ENCODE measurements around the gene ELFN2. TPM values are rescaled to one million over a fixed set of nuclear protein-coding genes. Genes with fewer than 3 reads are reported as not detected.

Gene ELFN2
- total RNA-seq, 2 experiments from 2014 or later: 0.26 to 0.47 TPM

DNA sequence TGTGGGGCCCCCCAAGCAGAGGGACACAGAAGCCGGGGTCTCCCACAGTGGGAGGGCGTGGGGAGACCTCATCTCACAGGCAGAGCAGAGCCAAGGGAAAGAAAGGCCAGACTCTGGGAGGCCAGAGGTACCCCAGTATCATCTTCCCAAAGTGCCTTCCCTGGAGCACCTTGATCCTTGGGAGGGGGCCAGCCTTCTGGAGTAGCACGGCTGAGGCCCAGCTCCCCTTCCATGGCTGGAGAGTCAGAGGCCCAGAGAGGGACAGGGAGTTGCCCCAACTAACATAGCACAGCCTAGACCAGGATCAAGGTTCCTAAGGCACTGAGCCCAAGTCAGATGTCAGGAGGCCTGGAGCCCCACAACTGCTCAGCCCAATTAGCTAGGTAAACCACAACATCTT lies 50.6 kb downstream of the ELFN2 start:
- Mint-ChIP-seq H3K36me3 (no peaks in the 10 kb centered on the region), H3K27me3 (peaks cover 9% of the 10 kb centered on the region), H3K27ac (no peak overlapping the region), H3K4me3 (no peak overlapping the region), H3K9me3 (no peaks in the 10 kb centered on the region), H3K4me1 (no peaks in the 10 kb centered on the region)
- DNase-seq (no peak), ATAC-seq (ENCODE audit: low read depth) (no peak)
- POLR2A ChIA-PET: no interaction called here

GRCh38 chr22:37375801-37376200 lies 51.5 kb downstream of the ELFN2 start:
- Mint-ChIP-seq H3K9me3 (no peaks in the 10 kb centered on the region), H3K4me3 (no peak overlapping the region), H3K27me3 (peaks cover 9% of the 10 kb centered on the region), H3K36me3 (no peaks in the 10 kb centered on the region), H3K4me1 (no peaks in the 10 kb centered on the region), H3K27ac (no peak overlapping the region)
- POLR2A ChIA-PET: no interaction called here
- DNase-seq (no peak), ATAC-seq (ENCODE audit: low read depth) (no peak)

- POLR2A ChIA-PET: no interaction called here
- Mint-ChIP-seq H3K27me3 (peaks cover 7% of the 10 kb centered on the region), H3K27ac (no peak overlapping the region), H3K9me3 (no peaks in the 10 kb centered on the region), H3K4me3 (no peak overlapping the region), H3K4me1 (no peaks in the 10 kb centered on the region), H3K36me3 (no peaks in the 10 kb centered on the region)
- DNase-seq: no peak
- no peak for ATAC-seq (ENCODE audit: low read depth)
These were observed 52.7 kb downstream of the ELFN2 start for GRCh38 chr22:37374571-37374970.

DNA sequence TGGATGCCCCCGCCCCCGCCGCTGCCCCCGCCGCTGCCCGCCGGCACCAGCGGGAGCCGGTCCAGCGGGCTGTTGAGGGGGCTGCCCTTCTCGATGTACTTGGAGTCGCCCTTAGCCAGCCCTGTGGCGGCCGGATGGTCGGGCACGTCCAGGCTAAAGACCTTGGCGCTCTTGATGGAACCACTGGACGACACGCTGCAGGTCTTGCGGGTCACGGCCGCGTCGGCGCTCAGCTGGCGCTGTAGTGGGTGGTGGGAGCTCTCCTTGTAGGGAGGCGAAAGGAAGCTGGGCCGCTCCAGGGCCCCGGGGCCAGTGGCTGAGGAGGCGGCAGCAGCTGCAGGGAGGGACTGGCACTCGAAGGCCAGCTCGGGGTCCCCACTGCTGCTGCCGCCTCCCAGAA lies 53.8 kb downstream of the ELFN2 start:
- Mint-ChIP-seq H3K27ac (no peak overlapping the region), H3K4me3 (no peak overlapping the region), H3K9me3 (no peaks in the 10 kb centered on the region), H3K4me1 (no peaks in the 10 kb centered on the region), H3K27me3 (peaks cover 3% of the 10 kb centered on the region), H3K36me3 (no peaks in the 10 kb centered on the region)
- no peak for DNase-seq
- no peak for ATAC-seq (ENCODE audit: low read depth)
- POLR2A ChIA-PET: no interaction called here

DNA sequence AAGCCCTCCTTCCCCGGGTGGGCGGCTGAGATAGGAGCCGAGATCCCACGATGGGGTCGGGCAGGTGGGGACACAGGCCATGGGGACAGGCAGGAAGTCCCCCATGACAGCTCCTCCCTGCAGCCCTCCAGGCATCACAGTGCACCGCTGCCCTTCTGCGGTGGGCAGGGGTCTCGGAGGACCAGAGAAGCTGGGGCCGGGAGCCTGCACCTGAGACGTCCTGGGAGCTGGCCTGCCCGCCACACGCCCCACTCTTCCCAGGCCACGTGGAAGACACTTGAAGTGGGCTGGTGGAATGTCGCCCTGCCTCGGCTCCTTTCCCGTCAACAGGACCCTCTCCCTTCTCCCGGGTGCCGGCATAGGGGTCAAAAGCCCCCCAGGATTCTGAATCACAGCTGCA lies 55.4 kb downstream of the ELFN2 start:
- Mint-ChIP-seq H3K36me3 (no peaks in the 10 kb centered on the region), H3K27ac (no peak overlapping the region), H3K9me3 (no peaks in the 10 kb centered on the region), H3K4me1 (no peaks in the 10 kb centered on the region), H3K27me3 (peaks cover 3% of the 10 kb centered on the region), H3K4me3 (no peak overlapping the region)
- POLR2A ChIA-PET: no interaction called here
- DNase-seq (no peak), ATAC-seq (ENCODE audit: low read depth) (no peak)

DNA sequence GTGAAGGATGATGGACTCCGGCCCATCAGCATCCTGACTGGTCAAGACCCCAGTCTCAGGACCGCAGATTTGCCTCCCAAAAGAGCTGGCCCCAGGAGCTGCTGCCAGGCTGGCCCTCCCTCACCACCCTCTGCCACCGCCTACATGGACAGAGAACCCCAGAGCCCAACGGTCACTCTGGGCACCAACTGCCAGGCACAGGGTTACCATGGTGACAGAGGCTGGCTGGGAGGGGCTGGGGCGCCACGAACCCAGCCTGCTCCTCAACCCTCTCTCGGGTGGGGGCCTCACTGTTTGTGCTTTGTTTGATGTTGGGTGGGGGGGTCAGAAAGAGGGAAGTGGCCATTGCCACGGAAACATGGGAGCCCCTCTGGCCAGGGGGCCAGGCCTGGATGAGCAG lies 55.8 kb downstream of the ELFN2 start:
- H3K27me3 Mint-ChIP-seq: peaks cover 3% of the 10 kb centered on the region
- DNase-seq (no peak), ATAC-seq (ENCODE audit: low read depth) (no peak)
- no peak overlapping the region for H3K27ac Mint-ChIP-seq
- no peaks in the 10 kb centered on the region for H3K4me1 Mint-ChIP-seq
- H3K36me3 Mint-ChIP-seq: no peaks in the 10 kb centered on the region
- POLR2A ChIA-PET: no interaction called here
- no peaks in the 10 kb centered on the region for H3K9me3 Mint-ChIP-seq
- H3K4me3 Mint-ChIP-seq: no peak overlapping the region

- ATAC-seq (ENCODE audit: low read depth) (no peak), DNase-seq (no peak)
- POLR2A ChIA-PET: no interaction called here
- Mint-ChIP-seq H3K27ac (no peak overlapping the region), H3K36me3 (no peaks in the 10 kb centered on the region), H3K4me3 (no peak overlapping the region), H3K27me3 (no peaks in the 10 kb centered on the region), H3K4me1 (no peaks in the 10 kb centered on the region), H3K9me3 (no peaks in the 10 kb centered on the region)
These were observed 56.8 kb downstream of the ELFN2 start for GRCh38 chr22:37370306-37370979.

DNA sequence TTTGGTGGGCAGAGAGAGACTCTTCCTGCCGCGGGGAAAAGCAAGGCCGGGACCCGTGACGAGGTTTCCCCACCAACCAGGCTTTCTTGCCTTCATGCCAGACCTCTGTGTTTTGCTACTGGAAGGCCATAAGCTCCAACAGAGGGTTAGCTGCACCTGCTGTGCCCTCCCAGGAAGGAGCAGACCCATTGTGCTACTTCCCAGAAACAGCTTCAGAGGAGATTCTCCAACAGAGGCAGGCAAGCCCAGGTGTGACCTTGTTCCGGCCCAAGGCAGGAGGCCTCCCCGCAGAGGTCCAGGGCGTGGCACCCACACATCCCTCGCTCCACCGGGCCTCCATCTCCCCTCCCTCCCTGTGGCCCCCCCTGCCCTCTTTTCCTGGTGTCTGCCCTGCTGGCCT lies 57.8 kb downstream of the ELFN2 start:
- DNase-seq (no peak), ATAC-seq (ENCODE audit: low read depth) (no peak)
- Mint-ChIP-seq H3K36me3 (no peaks in the 10 kb centered on the region), H3K4me3 (no peak overlapping the region), H3K9me3 (no peaks in the 10 kb centered on the region), H3K4me1 (no peaks in the 10 kb centered on the region), H3K27me3 (no peaks in the 10 kb centered on the region), H3K27ac (no peak overlapping the region)
- POLR2A ChIA-PET: no interaction called here

DNA sequence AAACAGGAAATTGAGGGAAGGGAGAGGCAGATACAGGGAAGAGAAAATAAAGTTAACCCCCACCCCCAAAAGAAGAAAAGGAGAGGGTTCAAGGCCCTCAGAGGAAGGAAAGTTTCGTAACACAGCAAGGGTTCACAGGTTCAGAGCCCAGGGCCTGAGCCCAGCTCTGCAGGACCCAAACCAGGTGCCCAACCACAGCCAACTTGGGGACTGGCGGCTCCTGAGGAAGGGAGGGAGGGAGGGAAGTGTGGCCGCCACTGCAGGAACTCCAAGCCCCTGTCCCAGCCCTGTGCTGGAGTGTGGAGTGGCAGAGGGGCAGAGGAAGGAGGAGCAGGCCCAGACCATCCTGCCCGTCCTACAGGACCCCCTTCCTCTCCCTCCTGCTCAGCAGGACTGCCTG lies 59.2 kb downstream of the ELFN2 start:
- Mint-ChIP-seq H3K4me1 (no peaks in the 10 kb centered on the region), H3K27me3 (peaks cover 2% of the 10 kb centered on the region), H3K27ac (no peak overlapping the region), H3K9me3 (no peaks in the 10 kb centered on the region), H3K4me3 (no peak overlapping the region), H3K36me3 (no peaks in the 10 kb centered on the region)
- POLR2A ChIA-PET: no interaction called here
- ATAC-seq (ENCODE audit: low read depth) (no peak), DNase-seq (no peak)

GRCh38 chr22:37366601-37367000 lies 60.7 kb downstream of the ELFN2 start:
- no peak for DNase-seq
- no peaks in the 10 kb centered on the region for H3K36me3 Mint-ChIP-seq
- ATAC-seq (ENCODE audit: low read depth): no peak
- no peak overlapping the region for H3K27ac Mint-ChIP-seq
- POLR2A ChIA-PET: no interaction called here
- peaks cover 2% of the 10 kb centered on the region for H3K27me3 Mint-ChIP-seq
- H3K9me3 Mint-ChIP-seq: no peaks in the 10 kb centered on the region
- peaks cover under 1% of the 10 kb centered on the region for H3K4me1 Mint-ChIP-seq
- H3K4me3 Mint-ChIP-seq: no peak overlapping the region

- no peak for ATAC-seq (ENCODE audit: low read depth)
- peaks cover 4% of the 10 kb centered on the region for H3K4me1 Mint-ChIP-seq
- H3K9me3 Mint-ChIP-seq: no peaks in the 10 kb centered on the region
- no peaks in the 10 kb centered on the region for H3K36me3 Mint-ChIP-seq
- POLR2A ChIA-PET: no interaction called here
- no peak for DNase-seq
- peaks cover 2% of the 10 kb centered on the region for H3K27me3 Mint-ChIP-seq
- no peak overlapping the region for H3K27ac Mint-ChIP-seq
- no peak overlapping the region for H3K4me3 Mint-ChIP-seq
These were observed 61.3 kb downstream of the ELFN2 start for GRCh38 chr22:37365950-37366349.

- H3K9me3 Mint-ChIP-seq: no peaks in the 10 kb centered on the region
- POLR2A ChIA-PET: no interaction called here
- no peak for ATAC-seq (ENCODE audit: low read depth)
- H3K27ac Mint-ChIP-seq: no peak overlapping the region
- H3K4me1 Mint-ChIP-seq: peaks cover 4% of the 10 kb centered on the region
- H3K4me3 Mint-ChIP-seq: no peak overlapping the region
- peaks cover 2% of the 10 kb centered on the region for H3K27me3 Mint-ChIP-seq
- DNase-seq: no peak
- no peaks in the 10 kb centered on the region for H3K36me3 Mint-ChIP-seq
These were observed 63.9 kb downstream of the ELFN2 start for GRCh38 chr22:37363261-37363992.

DNA sequence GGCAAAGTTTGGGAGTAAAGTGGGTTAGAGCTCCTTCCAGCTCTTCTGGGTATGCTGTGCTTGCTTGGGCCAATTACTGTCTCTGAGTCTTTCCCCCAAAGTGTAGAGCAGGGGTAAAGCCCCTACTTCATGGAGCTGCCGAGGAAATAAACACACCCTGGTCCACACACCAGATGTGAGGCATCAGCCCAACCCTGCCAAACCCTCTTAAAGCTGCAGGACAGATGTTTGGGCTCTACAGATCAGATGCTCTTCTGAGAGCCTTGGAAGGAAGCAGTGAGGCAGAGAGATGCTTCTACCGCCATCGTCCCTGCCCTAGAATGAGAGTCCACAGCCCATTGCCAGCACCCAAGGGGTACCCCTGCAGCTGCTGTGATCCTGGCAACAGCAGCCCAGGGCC lies 64.7 kb downstream of the ELFN2 start:
- POLR2A ChIA-PET: no interaction called here
- Mint-ChIP-seq H3K27ac (no peak overlapping the region), H3K36me3 (no peaks in the 10 kb centered on the region), H3K4me1 (peaks cover 4% of the 10 kb centered on the region), H3K9me3 (no peaks in the 10 kb centered on the region), H3K27me3 (peaks cover 2% of the 10 kb centered on the region), H3K4me3 (no peak overlapping the region)
- no peak for ATAC-seq (ENCODE audit: low read depth)
- DNase-seq: no peak

DNA sequence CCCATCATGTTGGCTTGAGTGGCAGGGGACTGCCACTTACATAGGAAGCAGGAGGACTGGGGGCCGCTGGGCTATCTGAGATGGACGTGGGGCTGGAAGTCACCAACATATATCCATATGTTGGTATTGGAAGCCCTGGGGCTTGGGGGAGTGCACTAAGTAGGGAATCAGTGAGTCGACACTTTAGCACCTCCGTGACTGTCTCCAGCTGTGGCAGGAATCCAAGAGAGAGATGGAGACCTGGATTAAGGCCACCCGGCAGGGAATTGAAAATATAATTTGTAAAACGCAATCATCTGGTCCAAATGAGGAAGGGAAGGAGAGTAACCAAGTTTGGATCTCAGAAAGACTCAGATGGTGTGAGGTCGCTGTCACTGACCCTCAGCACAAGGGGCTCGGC lies 68.4 kb downstream of the ELFN2 start:
- ATAC-seq (ENCODE audit: low read depth): no peak
- H3K27ac Mint-ChIP-seq: no peak overlapping the region
- H3K4me1 Mint-ChIP-seq: peaks cover 4% of the 10 kb centered on the region
- DNase-seq: no peak
- H3K36me3 Mint-ChIP-seq: no peaks in the 10 kb centered on the region
- no peaks in the 10 kb centered on the region for H3K9me3 Mint-ChIP-seq
- POLR2A ChIA-PET: no interaction called here
- no peak overlapping the region for H3K4me3 Mint-ChIP-seq
- peaks cover 2% of the 10 kb centered on the region for H3K27me3 Mint-ChIP-seq

All from activated naive CD8-positive, alpha-beta T cell treated with anti-CD3 and anti-CD28 coated beads, Interleukin-2, amount 10 ng/mL, durations not matched to agents 7 days and 5 days (primary cell).